HG03025 (cell line): ENCODE data around the gene PPP1R9B.

Experiments
- ATAC-seq: cut with Tn5 transposase; IDR thresholded peaks from one replicate; pipeline ENCODE4 v1.9.1; 2021; ENCODE audit warnings: mild to moderate bottlenecking, moderate library complexity; ENCODE audit not compliant: unreplicated experiment, low FRiP score

The PPP1R9B gene

GRCh38 chr17:50129728-50130558, 20.5 kb downstream of the PPP1R9B start, which contains the start of gene SAMD14:
TSS of gene SAMD14 (minus strand) at chr17:50130160. CDS start at chr17:50124959, 5,201 bp downstream.
- no peak for ATAC-seq

- ATAC-seq: no peak
Observed at GRCh38 chr17:50129353-50129727, 21.1 kb downstream of the PPP1R9B start.

DNA sequence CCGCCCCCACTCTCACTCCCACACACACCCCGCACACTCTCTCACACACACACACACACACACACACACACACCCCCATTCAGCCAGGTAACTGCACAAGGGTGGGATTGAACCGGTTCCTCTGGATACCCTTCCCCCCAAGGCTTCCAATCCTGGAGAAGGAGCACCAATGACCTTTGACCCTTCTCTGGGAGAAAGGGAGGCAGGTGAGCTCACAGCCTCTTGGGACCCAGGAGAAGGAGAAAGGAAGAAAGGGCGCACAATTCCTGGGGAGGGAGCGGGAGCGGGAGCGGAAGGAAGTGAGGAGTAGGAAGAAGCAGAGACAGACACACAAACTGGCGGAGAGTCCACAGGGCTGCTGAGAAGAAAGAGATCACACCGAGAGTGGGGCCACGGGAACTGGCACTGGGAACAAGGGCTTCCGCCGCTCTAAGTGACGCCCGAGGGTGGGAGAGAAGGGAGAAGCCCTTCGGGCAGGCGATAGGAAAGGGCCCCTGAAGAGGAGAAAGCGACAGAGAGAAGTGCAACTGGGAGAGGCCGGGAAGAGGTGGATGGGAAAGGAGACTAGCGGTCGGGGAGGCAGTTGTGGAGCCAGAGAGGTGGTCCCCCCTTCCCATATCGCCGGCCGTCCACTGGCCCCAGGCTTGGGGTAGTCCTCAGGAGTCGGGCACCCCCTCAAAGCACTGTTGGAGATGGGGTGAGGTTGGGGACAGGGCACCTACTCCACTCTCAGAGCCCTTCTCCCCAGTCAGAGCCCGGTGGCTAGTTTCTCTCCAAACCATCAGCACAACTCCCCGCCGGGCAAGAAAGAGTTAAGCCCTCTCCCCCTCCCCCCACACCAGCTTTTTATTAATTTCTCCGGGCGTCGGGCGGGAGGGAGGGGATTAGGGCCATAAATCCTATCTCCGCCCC, 21.8 kb downstream of the PPP1R9B start:
- ATAC-seq: no peak

GRCh38 chr17:50127697-50128361, 22.6 kb downstream of the PPP1R9B start:
- no peak for ATAC-seq

GRCh38 chr17:50125420-50125997, 25.0 kb downstream of the PPP1R9B start:
- ATAC-seq: no peak

- no peak for ATAC-seq
Observed at GRCh38 chr17:50123649-50124349, 26.7 kb downstream of the PPP1R9B start.

- no peak for ATAC-seq
Observed at GRCh38 chr17:50122945-50123344, 27.5 kb downstream of the PPP1R9B start.

DNA sequence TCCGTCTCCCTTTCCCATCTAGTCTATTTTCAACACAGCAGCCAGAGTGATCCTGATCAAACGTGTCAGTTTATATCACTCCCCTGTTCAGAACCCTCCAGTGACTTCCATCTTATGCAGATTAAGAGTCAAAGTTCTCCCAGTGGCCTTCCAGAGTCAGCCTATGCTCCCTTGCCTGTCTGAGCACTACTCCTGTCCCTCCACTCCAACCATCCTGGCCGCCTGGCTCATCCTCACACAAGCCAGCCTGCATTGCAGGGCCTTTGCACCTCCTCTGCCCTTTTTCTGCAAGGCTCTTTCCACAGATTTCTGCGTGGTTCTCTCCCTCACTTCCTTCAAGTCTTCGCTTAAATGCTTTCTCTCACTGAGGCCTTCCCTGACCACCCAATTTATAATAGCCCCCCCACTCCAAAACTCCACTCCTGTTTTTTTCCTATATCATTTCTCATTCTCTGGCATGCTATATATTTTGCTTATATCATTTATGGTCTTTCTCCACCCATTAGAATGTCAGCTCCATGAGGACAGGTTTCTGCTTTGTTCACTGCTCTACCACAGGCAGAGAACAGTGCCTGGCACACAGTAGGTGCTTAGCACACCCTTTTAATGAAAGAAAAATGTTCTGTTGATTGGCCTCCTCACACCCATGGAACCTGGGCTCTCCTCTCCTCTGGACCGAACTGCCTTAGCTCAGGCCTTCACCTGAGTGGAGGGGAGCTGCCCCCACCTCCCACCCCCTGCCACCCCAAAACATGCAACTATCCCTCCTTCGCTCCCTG, 29.8 kb downstream of the PPP1R9B start:
- ATAC-seq: no peak

DNA sequence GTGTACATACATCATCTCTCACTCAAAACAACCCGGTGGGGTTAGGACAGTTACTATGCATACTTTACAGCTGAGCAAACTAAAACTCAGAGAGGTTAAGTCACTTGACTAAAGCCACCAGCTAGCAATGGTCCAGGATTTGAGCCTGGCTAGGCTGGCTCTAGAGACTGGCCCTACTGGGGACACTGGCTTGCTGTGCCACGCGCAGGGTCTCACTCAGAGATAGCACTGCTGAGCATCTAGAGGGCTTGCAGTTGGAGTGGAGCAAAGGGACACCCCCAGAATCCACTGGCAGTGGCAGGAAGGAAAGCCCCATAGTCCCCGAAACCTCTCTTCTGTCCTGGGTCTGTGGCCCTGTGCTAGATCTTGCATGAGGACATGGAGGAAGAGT, 31.7 kb downstream of the PPP1R9B start:
- no peak for ATAC-seq

- ATAC-seq: no peak
Observed at GRCh38 chr17:50118076-50118827, 32.2 kb downstream of the PPP1R9B start.

GRCh38 chr17:50117202-50118051, 33.0 kb downstream of the PPP1R9B start:
- ATAC-seq: no peak

- ATAC-seq: no peak
Observed at GRCh38 chr17:50115756-50116155, 34.7 kb downstream of the PPP1R9B start.

GRCh38 chr17:50114849-50115357, 35.6 kb downstream of the PPP1R9B start:
- ATAC-seq: no peak

DNA sequence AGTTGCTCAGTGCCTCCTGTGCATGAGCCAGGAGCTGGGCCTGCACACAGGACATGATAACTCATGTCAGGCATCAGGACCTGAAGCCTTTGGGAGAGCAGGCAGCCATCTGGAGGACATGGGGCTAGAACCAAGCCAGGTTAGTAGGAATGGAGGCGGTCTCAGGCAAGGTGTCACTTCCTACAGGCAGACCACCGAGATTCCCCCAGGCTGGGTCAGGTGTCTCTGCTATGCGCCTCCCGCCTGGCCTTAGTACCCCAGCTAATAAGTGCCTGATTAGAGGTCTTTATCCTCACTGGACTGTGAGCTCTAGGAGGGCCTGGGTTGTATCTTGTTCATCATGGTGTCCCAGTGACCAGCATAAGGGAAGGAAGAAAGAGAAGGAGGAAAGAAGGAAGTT, 36.1 kb downstream of the PPP1R9B start:
- no peak for ATAC-seq

GRCh38 chr17:50113624-50114320, 36.7 kb downstream of the PPP1R9B start:
- ATAC-seq: no peak

DNA sequence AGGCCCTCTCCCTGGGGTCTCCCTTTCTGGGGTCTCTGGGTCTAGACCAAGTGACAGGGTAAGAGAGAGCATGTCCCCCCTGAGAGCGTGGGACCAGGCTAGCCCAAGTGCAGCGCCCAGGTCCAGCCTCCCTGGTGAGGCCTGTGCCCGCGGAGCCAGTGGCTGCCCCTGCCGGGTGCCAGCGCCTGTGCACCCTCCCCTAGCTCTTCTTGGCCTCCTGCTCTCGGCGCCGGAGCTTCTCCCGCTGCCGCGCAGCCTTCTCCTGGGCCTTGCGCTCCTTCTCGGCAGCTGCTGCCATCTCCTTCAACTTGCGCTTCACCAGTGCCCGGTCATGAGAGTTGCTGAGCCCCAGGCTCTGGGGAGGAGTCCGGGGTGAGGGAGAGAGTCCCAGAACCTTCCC, 37.8 kb downstream of the PPP1R9B start:
- ATAC-seq: no peak
